ENCODE data around the gene DNAI2.

The DNAI2 gene

GRCh38 chr17:74245145-74245831, 28.7 kb upstream of the DNAI2 start:
- no peaks in the 10 kb centered on the region for H3K36me3 ChIP-seq (ENCODE audit: control insufficient read depth, insufficient read depth, low read length)
- H3K9me3 ChIP-seq (ENCODE audit: control insufficient read depth, insufficient read depth, low read length): no peaks in the 10 kb centered on the region
- no peak overlapping the region for H3K9ac ChIP-seq (ENCODE audit: low read depth, low read length)
- peak overlapping the region; percentile 72 for H3K27ac ChIP-seq (ENCODE audit: low read depth, low read length)
- H3K4me3 ChIP-seq (ENCODE audit: low read depth, low read length): no peak overlapping the region
- peaks cover 19% of the 10 kb centered on the region for H3K4me1 ChIP-seq (ENCODE audit: control insufficient read depth, insufficient read depth, low read length)
- H3K27me3 ChIP-seq (ENCODE audit: control insufficient read depth, insufficient read depth, low read length): peaks cover 5% of the 10 kb centered on the region

- no peaks in the 10 kb centered on the region for H3K9me3 ChIP-seq (ENCODE audit: control insufficient read depth, insufficient read depth, low read length)
- peaks cover 5% of the 10 kb centered on the region for H3K27me3 ChIP-seq (ENCODE audit: control insufficient read depth, insufficient read depth, low read length)
- no peak overlapping the region for H3K9ac ChIP-seq (ENCODE audit: low read depth, low read length)
- H3K36me3 ChIP-seq (ENCODE audit: control insufficient read depth, insufficient read depth, low read length): no peaks in the 10 kb centered on the region
- peaks cover 19% of the 10 kb centered on the region for H3K4me1 ChIP-seq (ENCODE audit: control insufficient read depth, insufficient read depth, low read length)
- peak overlapping the region; percentile 72 for H3K27ac ChIP-seq (ENCODE audit: low read depth, low read length)
- H3K4me3 ChIP-seq (ENCODE audit: low read depth, low read length): no peak overlapping the region
Measured at GRCh38 chr17:74245871-74246270, 28.2 kb upstream of the DNAI2 start.

DNA sequence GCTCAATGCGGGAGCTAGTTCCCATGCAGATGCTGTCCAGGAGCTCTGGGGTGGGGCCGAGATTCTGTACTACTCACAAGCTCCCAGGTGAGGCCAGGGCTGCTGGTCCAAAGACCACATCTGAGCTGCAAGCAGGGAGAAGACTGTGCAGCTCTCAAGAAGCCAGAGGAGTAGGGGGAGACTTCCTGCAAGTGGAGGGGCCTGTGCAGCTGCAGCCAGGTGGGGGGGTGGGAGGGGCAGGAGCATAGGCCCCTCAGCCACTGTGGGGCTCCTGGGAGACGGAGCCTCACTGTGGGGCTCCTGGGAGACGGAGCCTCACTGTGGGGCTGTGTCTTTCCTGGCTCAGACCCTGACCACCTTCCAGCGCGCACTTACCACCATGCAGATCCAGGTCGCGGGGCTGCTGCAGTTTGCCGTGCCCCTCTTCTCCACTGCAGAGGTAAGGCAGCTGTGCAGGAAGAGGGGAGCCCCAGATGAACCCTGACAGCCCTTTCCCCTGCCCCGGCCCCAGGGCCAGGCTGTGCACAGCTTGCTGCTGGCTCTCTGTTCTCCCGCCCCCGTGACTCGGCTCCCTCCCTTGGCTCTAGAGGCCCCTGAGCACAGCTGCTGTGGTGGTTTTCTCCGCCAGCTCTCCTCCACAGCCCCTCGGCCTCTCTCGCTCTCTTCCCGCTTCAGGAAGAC, 24.3 kb upstream of the DNAI2 start:
- Histone ChIP-seq H3K36me3 (ENCODE audit: control insufficient read depth, insufficient read depth, low read length) (no peaks in the 10 kb centered on the region), H3K4me1 (ENCODE audit: control insufficient read depth, insufficient read depth, low read length) (peaks cover 12% of the 10 kb centered on the region), H3K9ac (ENCODE audit: low read depth, low read length) (no peak overlapping the region), H3K9me3 (ENCODE audit: control insufficient read depth, insufficient read depth, low read length) (no peaks in the 10 kb centered on the region), H3K4me3 (ENCODE audit: low read depth, low read length) (no peak overlapping the region), H3K27me3 (ENCODE audit: control insufficient read depth, insufficient read depth, low read length) (peaks cover 4% of the 10 kb centered on the region), H3K27ac (ENCODE audit: low read depth, low read length) (no peak overlapping the region)

DNA sequence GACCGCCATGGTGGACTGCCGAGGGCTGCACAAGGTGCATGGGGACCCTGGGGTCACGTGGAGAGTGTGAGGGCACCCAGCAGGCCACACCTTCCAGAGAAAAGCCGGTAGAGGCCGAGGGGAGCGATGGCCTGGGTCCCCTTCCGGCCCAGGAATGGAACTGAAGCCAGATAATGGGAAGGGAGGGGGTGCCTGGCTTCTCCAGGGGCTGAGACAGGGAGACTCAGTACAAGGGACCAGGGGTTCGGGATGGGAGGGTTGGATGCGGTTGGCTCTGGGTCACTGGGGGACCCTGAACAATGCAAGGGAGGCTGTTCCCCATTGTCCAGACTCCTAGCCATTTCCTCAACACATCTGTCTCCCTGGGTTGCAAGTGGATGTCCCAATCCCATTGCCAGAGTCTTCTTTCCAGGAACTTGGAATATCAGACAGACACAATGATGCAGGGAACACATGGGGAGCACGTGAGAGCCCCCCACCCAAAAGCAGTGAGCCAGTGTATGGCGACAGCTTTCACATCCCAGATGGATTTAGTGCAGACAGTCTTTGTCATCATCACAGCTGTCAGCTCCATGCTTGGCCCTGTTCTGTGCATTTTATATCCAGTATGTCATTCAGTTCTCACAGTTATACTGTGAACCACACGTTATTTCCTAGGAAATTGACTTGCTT, 23.6 kb upstream of the DNAI2 start:
- Histone ChIP-seq H3K9me3 (ENCODE audit: control insufficient read depth, insufficient read depth, low read length) (no peaks in the 10 kb centered on the region), H3K27me3 (ENCODE audit: control insufficient read depth, insufficient read depth, low read length) (no peaks in the 10 kb centered on the region; the same call in 1 of the 2 replicates), H3K36me3 (ENCODE audit: control insufficient read depth, insufficient read depth, low read length) (no peaks in the 10 kb centered on the region), H3K27ac (ENCODE audit: low read depth, low read length) (no peak overlapping the region), H3K9ac (ENCODE audit: low read depth, low read length) (no peak overlapping the region), H3K4me1 (ENCODE audit: control insufficient read depth, insufficient read depth, low read length) (peaks cover 6% of the 10 kb centered on the region; the same call in 1 of the 2 replicates), H3K4me3 (ENCODE audit: low read depth, low read length) (no peak overlapping the region)

- Histone ChIP-seq H3K9me3 (ENCODE audit: control insufficient read depth, insufficient read depth, low read length) (no peaks in the 10 kb centered on the region), H3K4me1 (ENCODE audit: control insufficient read depth, insufficient read depth, low read length) (peaks cover 3% of the 10 kb centered on the region; the same call in 1 of the 2 replicates), H3K27ac (ENCODE audit: low read depth, low read length) (no peak overlapping the region), H3K27me3 (ENCODE audit: control insufficient read depth, insufficient read depth, low read length) (no peaks in the 10 kb centered on the region; the same call in 1 of the 2 replicates), H3K4me3 (ENCODE audit: low read depth, low read length) (no peak overlapping the region), H3K9ac (ENCODE audit: low read depth, low read length) (no peak overlapping the region), H3K36me3 (ENCODE audit: control insufficient read depth, insufficient read depth, low read length) (no peaks in the 10 kb centered on the region)
Measured at GRCh38 chr17:74251051-74251450, 23.0 kb upstream of the DNAI2 start.

GRCh38 chr17:74251569-74251968, 22.5 kb upstream of the DNAI2 start:
- Histone ChIP-seq H3K36me3 (ENCODE audit: control insufficient read depth, insufficient read depth, low read length) (no peaks in the 10 kb centered on the region), H3K27me3 (ENCODE audit: control insufficient read depth, insufficient read depth, low read length) (no peaks in the 10 kb centered on the region; the same call in 1 of the 2 replicates), H3K9ac (ENCODE audit: low read depth, low read length) (no peak overlapping the region), H3K9me3 (ENCODE audit: control insufficient read depth, insufficient read depth, low read length) (no peaks in the 10 kb centered on the region), H3K4me3 (ENCODE audit: low read depth, low read length) (no peak overlapping the region), H3K4me1 (ENCODE audit: control insufficient read depth, insufficient read depth, low read length) (no peaks in the 10 kb centered on the region), H3K27ac (ENCODE audit: low read depth, low read length) (no peak overlapping the region)

DNA sequence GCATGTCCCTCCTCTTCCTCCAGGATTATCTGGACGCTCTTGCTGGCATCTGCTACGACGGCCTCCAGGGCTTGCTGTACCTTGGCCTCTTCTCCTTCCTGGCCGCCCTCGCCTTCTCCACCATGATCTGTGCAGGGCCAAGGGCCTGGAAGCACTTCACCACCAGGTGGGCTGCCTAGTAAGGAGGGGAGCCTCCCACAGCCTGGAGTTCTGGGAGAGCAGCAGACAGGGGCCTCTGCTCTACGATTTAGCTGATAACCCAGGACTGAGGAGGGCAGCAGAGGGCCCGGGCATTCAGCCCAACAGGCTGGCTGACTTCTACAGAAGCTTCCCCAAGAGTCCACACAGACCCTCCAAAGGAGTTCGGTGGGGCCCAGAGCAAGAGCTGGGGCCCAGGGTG, 21.8 kb upstream of the DNAI2 start:
- Histone ChIP-seq H3K9me3 (ENCODE audit: control insufficient read depth, insufficient read depth, low read length) (no peaks in the 10 kb centered on the region), H3K4me3 (ENCODE audit: low read depth, low read length) (no peak overlapping the region), H3K36me3 (ENCODE audit: control insufficient read depth, insufficient read depth, low read length) (no peaks in the 10 kb centered on the region), H3K9ac (ENCODE audit: low read depth, low read length) (no peak overlapping the region), H3K4me1 (ENCODE audit: control insufficient read depth, insufficient read depth, low read length) (no peaks in the 10 kb centered on the region), H3K27me3 (ENCODE audit: control insufficient read depth, insufficient read depth, low read length) (no peaks in the 10 kb centered on the region; the same call in 1 of the 2 replicates), H3K27ac (ENCODE audit: low read depth, low read length) (no peak overlapping the region)

DNA sequence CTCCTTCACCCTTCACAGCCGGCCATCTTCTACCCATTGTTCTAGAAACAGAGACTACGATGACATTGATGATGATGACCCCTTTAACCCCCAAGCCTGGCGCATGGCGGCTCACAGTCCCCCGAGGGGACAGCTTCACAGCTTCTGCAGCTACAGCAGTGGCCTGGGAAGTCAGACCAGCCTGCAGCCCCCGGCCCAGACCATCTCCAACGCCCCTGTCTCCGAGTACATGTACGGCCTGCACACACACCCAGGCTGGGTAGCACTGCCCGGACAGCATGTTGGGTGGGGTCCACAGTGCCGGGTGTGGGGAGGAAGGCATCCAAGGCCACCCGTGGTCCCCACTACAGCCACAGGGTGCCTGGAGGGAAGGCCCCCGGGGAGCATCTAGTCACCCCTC, 21.0 kb upstream of the DNAI2 start:
- no peaks in the 10 kb centered on the region for H3K27me3 ChIP-seq (ENCODE audit: control insufficient read depth, insufficient read depth, low read length)
- H3K9ac ChIP-seq (ENCODE audit: low read depth, low read length): no peak overlapping the region
- H3K4me1 ChIP-seq (ENCODE audit: control insufficient read depth, insufficient read depth, low read length): no peaks in the 10 kb centered on the region
- no peaks in the 10 kb centered on the region for H3K36me3 ChIP-seq (ENCODE audit: control insufficient read depth, insufficient read depth, low read length)
- H3K27ac ChIP-seq (ENCODE audit: low read depth, low read length): no peak overlapping the region
- H3K9me3 ChIP-seq (ENCODE audit: control insufficient read depth, insufficient read depth, low read length): no peaks in the 10 kb centered on the region
- no peak overlapping the region for H3K4me3 ChIP-seq (ENCODE audit: low read depth, low read length)

DNA sequence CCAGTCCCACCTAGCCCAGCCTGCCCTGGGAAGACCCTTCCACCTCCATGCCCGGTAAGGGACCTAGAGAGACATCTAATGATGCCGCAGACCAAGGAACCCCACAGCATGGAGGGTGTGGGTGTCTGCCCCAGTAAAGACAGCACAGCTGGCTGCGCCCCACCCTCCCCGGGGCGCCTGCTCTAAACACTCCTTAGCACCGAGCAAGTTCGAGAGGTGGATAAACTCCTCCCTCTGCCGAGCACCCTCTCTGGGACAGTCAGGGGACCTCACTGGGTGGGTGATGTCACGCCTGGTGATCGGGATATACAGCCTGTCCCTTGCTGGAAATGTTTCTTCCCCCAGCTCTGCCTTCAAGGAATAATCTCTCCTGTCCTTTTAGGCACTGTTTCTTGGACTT, 16.7 kb upstream of the DNAI2 start:
- Histone ChIP-seq H3K36me3 (ENCODE audit: control insufficient read depth, insufficient read depth, low read length) (no peaks in the 10 kb centered on the region), H3K27me3 (ENCODE audit: control insufficient read depth, insufficient read depth, low read length) (no peaks in the 10 kb centered on the region), H3K4me3 (ENCODE audit: low read depth, low read length) (no peak overlapping the region), H3K27ac (ENCODE audit: low read depth, low read length) (no peak overlapping the region), H3K9ac (ENCODE audit: low read depth, low read length) (no peak overlapping the region), H3K9me3 (ENCODE audit: control insufficient read depth, insufficient read depth, low read length) (no peaks in the 10 kb centered on the region), H3K4me1 (ENCODE audit: control insufficient read depth, insufficient read depth, low read length) (peaks cover 17% of the 10 kb centered on the region)

DNA sequence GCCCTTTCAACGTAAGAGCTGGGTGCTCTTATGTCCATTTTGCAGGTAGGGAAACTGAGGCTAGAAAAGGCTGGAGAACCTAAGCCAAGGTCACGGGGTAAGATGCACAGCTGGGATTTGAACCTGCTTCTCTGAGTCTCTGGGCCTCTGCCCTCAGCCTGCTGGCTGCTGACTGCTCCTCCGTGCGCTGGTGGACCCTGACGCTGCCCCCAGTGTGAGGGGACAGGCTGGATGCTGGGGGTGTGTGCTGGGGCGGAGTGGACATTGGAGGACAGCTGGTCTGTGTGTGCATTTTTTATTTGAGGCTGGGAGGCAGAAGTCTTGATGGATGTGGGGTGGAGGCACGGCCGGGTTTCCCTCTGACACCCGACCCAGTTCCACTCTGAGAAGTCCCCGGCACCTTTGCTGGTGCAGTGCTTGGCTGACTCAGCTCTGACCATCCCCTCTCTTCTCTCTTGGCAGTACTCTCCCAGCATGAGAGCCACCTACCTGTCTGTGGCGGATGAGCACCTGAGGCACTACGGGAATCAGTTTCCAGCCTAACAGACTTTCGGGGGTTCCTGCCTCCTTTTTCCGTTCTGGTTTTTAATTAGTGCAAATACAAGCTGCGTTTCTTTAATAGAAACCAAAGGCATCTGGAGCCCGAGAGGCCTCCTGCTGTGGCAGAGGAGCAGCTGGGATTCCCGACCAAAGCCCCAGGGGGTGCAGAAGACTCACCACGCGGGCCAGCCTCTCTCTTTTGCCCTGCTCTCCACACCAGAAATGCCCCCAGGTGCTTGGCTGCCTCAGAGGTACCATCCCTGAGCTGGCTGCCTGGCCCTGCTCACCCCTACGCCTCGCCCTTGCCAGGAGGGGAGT, 14.1 kb upstream of the DNAI2 start:
- H3K4me1 ChIP-seq (ENCODE audit: control insufficient read depth, insufficient read depth, low read length): peaks cover 17% of the 10 kb centered on the region
- no peaks in the 10 kb centered on the region for H3K36me3 ChIP-seq (ENCODE audit: control insufficient read depth, insufficient read depth, low read length)
- H3K27ac ChIP-seq (ENCODE audit: low read depth, low read length): peak overlapping the region; percentile 45
- no peaks in the 10 kb centered on the region for H3K27me3 ChIP-seq (ENCODE audit: control insufficient read depth, insufficient read depth, low read length)
- no peak overlapping the region for H3K9ac ChIP-seq (ENCODE audit: low read depth, low read length)
- H3K4me3 ChIP-seq (ENCODE audit: low read depth, low read length): no peak overlapping the region
- no peaks in the 10 kb centered on the region for H3K9me3 ChIP-seq (ENCODE audit: control insufficient read depth, insufficient read depth, low read length)

Data from HUES48 (cell line).